ENCODE results near the gene HNRNPUL2.

HNRNPUL2 gene

DNA sequence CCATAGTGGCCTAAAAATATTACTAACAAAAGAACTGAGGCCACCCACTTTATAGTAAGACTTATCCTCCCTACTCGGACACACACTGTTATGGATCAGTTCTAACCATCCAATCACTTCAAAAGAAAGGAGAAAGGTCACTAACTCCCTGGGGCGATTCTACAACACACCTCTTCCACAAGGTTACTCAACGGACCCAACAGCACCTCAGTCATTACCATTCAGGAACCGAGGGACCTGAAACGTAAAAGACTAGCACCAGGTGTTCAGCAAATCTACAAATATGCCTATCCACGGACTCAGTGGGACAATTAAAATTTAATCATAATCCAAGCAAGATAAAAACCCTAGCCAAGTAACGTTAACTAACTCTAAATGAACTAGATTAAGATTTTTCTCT lies 1.6 kb downstream of the HNRNPUL2 start:
- no peak overlapping the region for H3K27ac ChIP-seq (ENCODE audit: low read length)
- no peaks in the 10 kb centered on the region for H3K27me3 ChIP-seq (ENCODE audit: insufficient read depth, low read length)
- peak overlapping the region; percentile 92 for H3K4me3 ChIP-seq (ENCODE audit: low read length)
- peak overlapping the region; percentile 94 for H3K9ac ChIP-seq (ENCODE audit: low read depth, low read length)
- peaks cover 43% of the 10 kb centered on the region for H3K36me3 ChIP-seq (ENCODE audit: insufficient read depth, low read depth, low read length)
- no peaks in the 10 kb centered on the region for H3K9me3 ChIP-seq (ENCODE audit: insufficient read depth, low read depth, low read length)
- H3K4me1 ChIP-seq (ENCODE audit: insufficient read depth, low read length), result peaks cover 7% of the 10 kb centered on the region; the same call in 1 of the 2 replicates

DNA sequence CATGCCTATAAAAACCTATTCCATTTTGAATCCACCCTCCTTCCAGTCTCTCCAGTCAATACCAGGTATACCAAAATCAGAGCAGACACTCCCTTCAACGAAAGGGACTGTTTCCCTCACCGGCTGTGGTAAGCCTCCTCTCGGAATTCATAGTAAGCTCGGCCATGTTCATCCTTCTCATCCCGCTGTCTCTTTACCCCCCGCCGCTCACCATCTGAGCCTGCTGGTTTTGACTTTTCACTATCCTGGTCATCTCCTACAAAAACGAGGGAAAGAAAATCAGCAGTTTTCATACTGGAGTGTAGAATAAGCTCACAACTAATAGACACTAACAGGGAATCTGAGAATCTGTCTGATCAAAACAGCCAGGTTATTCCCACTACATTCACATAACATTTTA lies 3.1 kb downstream of the HNRNPUL2 start:
- Histone ChIP-seq H3K4me3 (ENCODE audit: low read length) (peak overlapping the region; percentile 92; the same call in 1 of the 2 replicates), H3K27ac (ENCODE audit: low read length) (no peak overlapping the region), H3K9ac (ENCODE audit: low read depth, low read length) (no peak overlapping the region), H3K36me3 (ENCODE audit: insufficient read depth, low read depth, low read length) (peaks cover 58% of the 10 kb centered on the region), H3K4me1 (ENCODE audit: insufficient read depth, low read length) (peaks cover 7% of the 10 kb centered on the region; the same call in 1 of the 2 replicates), H3K27me3 (ENCODE audit: insufficient read depth, low read length) (no peaks in the 10 kb centered on the region), H3K9me3 (ENCODE audit: insufficient read depth, low read depth, low read length) (no peaks in the 10 kb centered on the region)

DNA sequence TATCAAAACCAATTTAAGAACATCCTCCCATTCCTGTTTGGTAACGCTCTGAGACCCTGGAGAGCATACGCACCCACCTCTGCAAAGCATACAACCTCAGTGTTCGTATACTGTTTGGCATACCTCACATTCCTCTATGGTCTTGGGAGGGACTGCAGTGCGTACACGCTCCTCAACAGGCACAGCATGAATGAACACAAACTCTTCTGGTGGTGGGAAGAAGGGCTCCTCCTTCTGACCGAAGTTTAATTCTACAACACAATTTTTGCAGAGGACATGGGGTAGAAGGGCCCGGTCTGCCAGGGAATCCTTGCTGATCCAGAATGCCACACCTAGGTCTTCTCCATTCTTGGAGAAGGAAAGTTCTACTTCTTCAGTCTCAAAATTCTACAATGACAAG lies 5.3 kb downstream of the HNRNPUL2 start:
- Histone ChIP-seq H3K27me3 (ENCODE audit: insufficient read depth, low read length) (no peaks in the 10 kb centered on the region), H3K4me3 (ENCODE audit: low read length) (no peak overlapping the region), H3K9ac (ENCODE audit: low read depth, low read length) (no peak overlapping the region), H3K4me1 (ENCODE audit: insufficient read depth, low read length) (peaks cover 7% of the 10 kb centered on the region; the same call in 1 of the 2 replicates), H3K36me3 (ENCODE audit: insufficient read depth, low read depth, low read length) (peaks cover 80% of the 10 kb centered on the region), H3K27ac (ENCODE audit: low read length) (no peak overlapping the region), H3K9me3 (ENCODE audit: insufficient read depth, low read depth, low read length) (no peaks in the 10 kb centered on the region)

DNA sequence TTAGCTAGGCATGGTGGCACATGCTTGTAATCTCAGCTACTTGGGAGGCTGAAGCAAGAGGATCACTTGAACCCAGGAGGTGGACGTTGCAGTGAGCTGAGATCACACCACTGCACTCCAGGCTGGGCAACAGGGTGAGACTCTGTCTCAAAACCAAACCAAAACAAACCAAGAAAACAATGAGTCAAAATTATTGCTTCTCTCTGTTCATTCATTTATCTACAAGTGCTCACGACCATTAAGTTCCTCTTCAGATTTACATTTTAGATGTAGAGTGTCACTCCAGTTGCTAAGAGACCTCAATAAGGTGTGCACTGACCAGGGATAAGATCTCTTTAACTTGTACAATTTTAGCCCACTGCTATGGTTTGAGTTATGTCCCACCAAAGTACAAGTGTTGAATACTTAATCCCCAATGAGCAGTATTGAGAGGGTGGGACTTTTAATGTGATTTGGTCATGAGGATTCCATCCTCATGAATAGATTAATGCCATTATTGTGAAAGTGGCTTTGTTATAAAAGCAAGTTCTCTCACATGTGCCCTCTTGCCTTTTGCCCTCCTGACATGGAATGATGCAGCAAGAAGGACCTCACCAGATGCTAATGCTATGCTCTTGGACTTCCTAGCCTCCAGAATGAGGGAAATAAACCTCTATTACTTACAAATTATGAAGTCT lies 7.8 kb downstream of the HNRNPUL2 start:
- Histone ChIP-seq H3K9ac (ENCODE audit: low read depth, low read length) (no peak overlapping the region), H3K4me1 (ENCODE audit: insufficient read depth, low read length) (peaks cover 4% of the 10 kb centered on the region; the same call in 1 of the 2 replicates), H3K27ac (ENCODE audit: low read length) (no peak overlapping the region), H3K4me3 (ENCODE audit: low read length) (no peak overlapping the region), H3K36me3 (ENCODE audit: insufficient read depth, low read depth, low read length) (peaks cover 99% of the 10 kb centered on the region), H3K9me3 (ENCODE audit: insufficient read depth, low read depth, low read length) (no peaks in the 10 kb centered on the region), H3K27me3 (ENCODE audit: insufficient read depth, low read length) (no peaks in the 10 kb centered on the region)

GRCh38 chr11:62716816-62717215 lies 10.4 kb downstream of the HNRNPUL2 start:
- Histone ChIP-seq H3K4me3 (ENCODE audit: low read length) (no peak overlapping the region), H3K9ac (ENCODE audit: low read depth, low read length) (no peak overlapping the region), H3K27ac (ENCODE audit: low read length) (no peak overlapping the region), H3K9me3 (ENCODE audit: insufficient read depth, low read depth, low read length) (no peaks in the 10 kb centered on the region), H3K4me1 (ENCODE audit: insufficient read depth, low read length) (peaks cover 4% of the 10 kb centered on the region; the same call in 1 of the 2 replicates), H3K27me3 (ENCODE audit: insufficient read depth, low read length) (no peaks in the 10 kb centered on the region), H3K36me3 (ENCODE audit: insufficient read depth, low read depth, low read length) (peaks cover 96% of the 10 kb centered on the region)

DNA sequence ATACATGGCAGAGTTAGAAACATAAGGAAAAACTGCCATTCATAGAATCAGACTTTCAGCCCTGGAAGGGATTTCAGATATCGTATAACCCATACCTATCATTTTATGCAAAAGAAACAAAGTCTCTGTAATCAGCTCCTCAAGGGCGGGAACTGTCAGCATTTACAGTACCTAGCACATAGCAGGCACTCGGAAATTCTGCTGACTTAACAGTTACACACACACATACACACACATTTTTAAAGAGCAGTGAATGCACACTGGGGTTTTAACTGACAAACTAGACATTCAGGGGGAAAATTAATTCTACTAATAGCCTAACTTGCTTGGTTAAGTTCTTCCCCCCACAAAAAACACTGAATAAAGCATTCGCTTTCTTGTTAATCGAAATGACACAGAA lies 11.1 kb downstream of the HNRNPUL2 start:
- Histone ChIP-seq H3K4me1 (ENCODE audit: insufficient read depth, low read length) (peaks cover 4% of the 10 kb centered on the region; the same call in 1 of the 2 replicates), H3K9me3 (ENCODE audit: insufficient read depth, low read depth, low read length) (no peaks in the 10 kb centered on the region), H3K4me3 (ENCODE audit: low read length) (no peak overlapping the region), H3K27ac (ENCODE audit: low read length) (no peak overlapping the region), H3K27me3 (ENCODE audit: insufficient read depth, low read length) (no peaks in the 10 kb centered on the region), H3K9ac (ENCODE audit: low read depth, low read length) (no peak overlapping the region), H3K36me3 (ENCODE audit: insufficient read depth, low read depth, low read length) (peaks cover 96% of the 10 kb centered on the region)

GRCh38 chr11:62715150-62716130 lies 11.8 kb downstream of the HNRNPUL2 start:
- H3K4me1 ChIP-seq (ENCODE audit: insufficient read depth, low read length), result peaks cover 7% of the 10 kb centered on the region; the same call in 1 of the 2 replicates
- H3K9me3 ChIP-seq (ENCODE audit: insufficient read depth, low read depth, low read length), result no peaks in the 10 kb centered on the region
- peaks cover 96% of the 10 kb centered on the region for H3K36me3 ChIP-seq (ENCODE audit: insufficient read depth, low read depth, low read length)
- H3K4me3 ChIP-seq (ENCODE audit: low read length), result no peak overlapping the region
- H3K27ac ChIP-seq (ENCODE audit: low read length), result no peak overlapping the region
- H3K27me3 ChIP-seq (ENCODE audit: insufficient read depth, low read length), result no peaks in the 10 kb centered on the region
- no peak overlapping the region for H3K9ac ChIP-seq (ENCODE audit: low read depth, low read length)

- Histone ChIP-seq H3K27me3 (ENCODE audit: insufficient read depth, low read length) (no peaks in the 10 kb centered on the region), H3K36me3 (ENCODE audit: insufficient read depth, low read depth, low read length) (peaks cover 79% of the 10 kb centered on the region), H3K9ac (ENCODE audit: low read depth, low read length) (no peak overlapping the region), H3K4me1 (ENCODE audit: insufficient read depth, low read length) (peaks cover 17% of the 10 kb centered on the region; the same call in 1 of the 2 replicates), H3K4me3 (ENCODE audit: low read length) (no peak overlapping the region), H3K9me3 (ENCODE audit: insufficient read depth, low read depth, low read length) (no peaks in the 10 kb centered on the region), H3K27ac (ENCODE audit: low read length) (no peak overlapping the region)
Observed at GRCh38 chr11:62713343-62713742, 13.9 kb downstream of the HNRNPUL2 start.

DNA sequence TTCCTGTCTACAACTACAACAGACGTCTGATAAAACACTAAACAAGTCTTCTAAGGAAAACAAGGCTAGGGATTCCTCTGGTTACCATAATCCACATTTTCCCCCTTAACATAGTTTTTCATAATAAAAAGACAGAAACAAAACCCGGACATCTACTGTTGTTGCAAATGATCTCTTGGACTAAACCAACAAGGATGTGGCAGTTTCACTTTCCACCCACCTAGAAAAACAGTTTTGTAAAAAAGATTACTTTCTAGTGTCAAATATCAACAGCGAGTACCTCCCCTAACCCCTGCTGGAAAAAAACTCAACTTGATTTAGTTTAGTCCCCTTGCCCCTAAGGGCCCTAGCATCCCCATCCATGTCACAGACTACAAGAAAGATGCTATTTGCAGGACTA lies 14.4 kb downstream of the HNRNPUL2 start:
- Histone ChIP-seq H3K9ac (ENCODE audit: low read depth, low read length) (no peak overlapping the region), H3K4me1 (ENCODE audit: insufficient read depth, low read length) (peaks cover 22% of the 10 kb centered on the region; the same call in 1 of the 2 replicates), H3K9me3 (ENCODE audit: insufficient read depth, low read depth, low read length) (no peaks in the 10 kb centered on the region), H3K27ac (ENCODE audit: low read length) (no peak overlapping the region), H3K36me3 (ENCODE audit: insufficient read depth, low read depth, low read length) (peaks cover 74% of the 10 kb centered on the region), H3K4me3 (ENCODE audit: low read length) (no peak overlapping the region), H3K27me3 (ENCODE audit: insufficient read depth, low read length) (no peaks in the 10 kb centered on the region)

- Histone ChIP-seq H3K27ac (ENCODE audit: low read length) (no peak overlapping the region), H3K27me3 (ENCODE audit: insufficient read depth, low read length) (no peaks in the 10 kb centered on the region), H3K4me3 (ENCODE audit: low read length) (no peak overlapping the region), H3K36me3 (ENCODE audit: insufficient read depth, low read depth, low read length) (peaks cover 69% of the 10 kb centered on the region), H3K9me3 (ENCODE audit: insufficient read depth, low read depth, low read length) (no peaks in the 10 kb centered on the region), H3K4me1 (ENCODE audit: insufficient read depth, low read length) (peaks cover 26% of the 10 kb centered on the region; the same call in 1 of the 2 replicates), H3K9ac (ENCODE audit: low read depth, low read length) (no peak overlapping the region)
Observed at GRCh38 chr11:62712276-62712812, 14.9 kb downstream of the HNRNPUL2 start.

GRCh38 chr11:62710001-62710345 lies 17.3 kb downstream of the HNRNPUL2 start:
- Histone ChIP-seq H3K9me3 (ENCODE audit: insufficient read depth, low read depth, low read length) (no peaks in the 10 kb centered on the region), H3K27me3 (ENCODE audit: insufficient read depth, low read length) (no peaks in the 10 kb centered on the region), H3K27ac (ENCODE audit: low read length) (peak overlapping the region; percentile 96), H3K4me1 (ENCODE audit: insufficient read depth, low read length) (peaks cover 29% of the 10 kb centered on the region; the same call in 1 of the 2 replicates), H3K36me3 (ENCODE audit: insufficient read depth, low read depth, low read length) (peaks cover 49% of the 10 kb centered on the region), H3K9ac (ENCODE audit: low read depth, low read length) (peak overlapping the region; percentile 88), H3K4me3 (ENCODE audit: low read length) (peak overlapping the region; percentile 93)
